ENCODE results near the gene SLC6A14. TPM values are rescaled to one million over a fixed set of nuclear protein-coding genes. Genes with fewer than 3 reads are reported as not detected.

Gene SLC6A14
- not detected in 2 replicates for total RNA-seq

GRCh38 chrX:116436358-116436816 lies at the start of gene SLC6A14:
Gene SLC6A14 (plus strand): TSS chrX:116436606. CDS start chrX:116436710, 104 bp downstream.

GRCh38 chrX:116462822-116463221 lies 26.4 kb downstream of the SLC6A14 start, which contains the start of gene CT83:
Gene CT83 (minus strand): TSS chrX:116462976. CDS start chrX:116462856, 120 bp downstream.

Other genes with a start within 250 kb of the SLC6A14 start
- not detected in 2 replicates for gene CT83, start 26.4 kb downstream of the SLC6A14 start, total RNA-seq